Rectal smooth muscle tissue (tissue), 1 donor: ENCODE measurements around the gene ARHGAP31.

Source experiments
- H3K27ac ChIP-seq: one replicate; pipeline ENCODE4 v1.7.0; 2013; ENCODE audit warnings: low read depth, low read length, inconsistent platforms
- H3K27me3 ChIP-seq: one replicate; pipeline ENCODE4 v1.7.0; 2013; ENCODE audit warnings: low read length; ENCODE audit not compliant: control insufficient read depth, insufficient read depth
- H3K36me3 ChIP-seq: one replicate; pipeline ENCODE4 v1.7.0; 2013; ENCODE audit warnings: low read length; ENCODE audit not compliant: control insufficient read depth, insufficient read depth
- H3K4me1 ChIP-seq: one replicate; pipeline ENCODE4 v1.7.0; 2013; ENCODE audit warnings: low read length; ENCODE audit not compliant: control insufficient read depth, insufficient read depth
- H3K4me3 ChIP-seq: one replicate; pipeline ENCODE4 v1.7.0; 2013; ENCODE audit warnings: low read length
- H3K9ac ChIP-seq: one replicate; pipeline ENCODE4 v1.7.0; 2013; ENCODE audit warnings: low read length

The ARHGAP31 gene

GRCh38 chr3:119395923-119396358 lies 101.8 kb downstream of the ARHGAP31 start:
- Histone ChIP-seq H3K27ac (no peak overlapping the region), H3K4me1 (no peaks in the 10 kb centered on the region), H3K27me3 (no peaks in the 10 kb centered on the region), H3K36me3 (peaks cover 2% of the 10 kb centered on the region), H3K4me3 (no peak overlapping the region), H3K9ac (no peak overlapping the region)

- Histone ChIP-seq H3K9ac (no peak overlapping the region), H3K4me1 (no peaks in the 10 kb centered on the region), H3K4me3 (no peak overlapping the region), H3K27me3 (no peaks in the 10 kb centered on the region), H3K36me3 (peaks cover 2% of the 10 kb centered on the region), H3K27ac (no peak overlapping the region)
Measured at GRCh38 chr3:119396870-119397269, 102.7 kb downstream of the ARHGAP31 start.

- Histone ChIP-seq H3K27ac (no peak overlapping the region), H3K36me3 (peaks cover 8% of the 10 kb centered on the region)
Measured at GRCh38 chr3:119400466-119400865, 106.3 kb downstream of the ARHGAP31 start.

GRCh38 chr3:119401069-119401468 lies 106.9 kb downstream of the ARHGAP31 start:
- Histone ChIP-seq H3K4me1 (no peaks in the 10 kb centered on the region), H3K4me3 (no peak overlapping the region), H3K27ac (no peak overlapping the region), H3K9ac (no peak overlapping the region), H3K36me3 (peaks cover 8% of the 10 kb centered on the region), H3K27me3 (no peaks in the 10 kb centered on the region)

More at GRCh38 chr3:119400466-119400865, 106.3 kb downstream of the ARHGAP31 start:
- no peaks in the 10 kb centered on the region for H3K27me3 ChIP-seq
- H3K4me1 ChIP-seq, result no peaks in the 10 kb centered on the region
- no peak overlapping the region for H3K4me3 ChIP-seq
- H3K9ac ChIP-seq, result no peak overlapping the region

GRCh38 chr3:119401503-119402440 lies 107.6 kb downstream of the ARHGAP31 start:
- peaks cover 8% of the 10 kb centered on the region for H3K36me3 ChIP-seq
- no peak overlapping the region for H3K27ac ChIP-seq

GRCh38 chr3:119402791-119403190 lies 108.6 kb downstream of the ARHGAP31 start:
- peaks cover 8% of the 10 kb centered on the region for H3K36me3 ChIP-seq
- no peaks in the 10 kb centered on the region for H3K27me3 ChIP-seq
- no peak overlapping the region for H3K27ac ChIP-seq
- no peaks in the 10 kb centered on the region for H3K4me1 ChIP-seq
- H3K4me3 ChIP-seq, result no peak overlapping the region
- H3K9ac ChIP-seq, result no peak overlapping the region

More at GRCh38 chr3:119401503-119402440, 107.6 kb downstream of the ARHGAP31 start:
- Histone ChIP-seq H3K27me3 (no peaks in the 10 kb centered on the region), H3K4me1 (no peaks in the 10 kb centered on the region), H3K9ac (no peak overlapping the region), H3K4me3 (no peak overlapping the region)

- Histone ChIP-seq H3K4me3 (no peak overlapping the region), H3K27ac (no peak overlapping the region), H3K4me1 (no peaks in the 10 kb centered on the region), H3K9ac (no peak overlapping the region), H3K36me3 (peaks cover 8% of the 10 kb centered on the region), H3K27me3 (no peaks in the 10 kb centered on the region)
Measured at GRCh38 chr3:119403201-119403600, 109.0 kb downstream of the ARHGAP31 start.

- Histone ChIP-seq H3K36me3 (peaks cover 8% of the 10 kb centered on the region), H3K4me1 (no peaks in the 10 kb centered on the region), H3K9ac (no peak overlapping the region), H3K4me3 (no peak overlapping the region), H3K27ac (no peak overlapping the region), H3K27me3 (no peaks in the 10 kb centered on the region)
Measured at GRCh38 chr3:119405315-119405714, 111.1 kb downstream of the ARHGAP31 start.

- H3K9ac ChIP-seq, result no peak overlapping the region
- no peaks in the 10 kb centered on the region for H3K27me3 ChIP-seq
- peaks cover 5% of the 10 kb centered on the region for H3K36me3 ChIP-seq
- H3K27ac ChIP-seq, result no peak overlapping the region
- H3K4me3 ChIP-seq, result no peak overlapping the region
- no peaks in the 10 kb centered on the region for H3K4me1 ChIP-seq
Measured at GRCh38 chr3:119408243-119408950, 114.2 kb downstream of the ARHGAP31 start.

- H3K36me3 ChIP-seq, result peaks cover 5% of the 10 kb centered on the region
- H3K27me3 ChIP-seq, result no peaks in the 10 kb centered on the region
- no peak overlapping the region for H3K4me3 ChIP-seq
- no peak overlapping the region for H3K9ac ChIP-seq
- H3K27ac ChIP-seq, result no peak overlapping the region
- no peaks in the 10 kb centered on the region for H3K4me1 ChIP-seq
Measured at GRCh38 chr3:119409844-119410243, 115.7 kb downstream of the ARHGAP31 start.

- no peak overlapping the region for H3K9ac ChIP-seq
- no peak overlapping the region for H3K27ac ChIP-seq
- no peak overlapping the region for H3K4me3 ChIP-seq
- peaks cover 5% of the 10 kb centered on the region for H3K36me3 ChIP-seq
- H3K4me1 ChIP-seq, result no peaks in the 10 kb centered on the region
- no peaks in the 10 kb centered on the region for H3K27me3 ChIP-seq
Measured at GRCh38 chr3:119413603-119414280, 119.6 kb downstream of the ARHGAP31 start.

- no peaks in the 10 kb centered on the region for H3K27me3 ChIP-seq
- no peak overlapping the region for H3K4me3 ChIP-seq
- no peaks in the 10 kb centered on the region for H3K36me3 ChIP-seq
- no peaks in the 10 kb centered on the region for H3K4me1 ChIP-seq
- no peak overlapping the region for H3K9ac ChIP-seq
- no peak overlapping the region for H3K27ac ChIP-seq
Measured at GRCh38 chr3:119416873-119417272, 122.7 kb downstream of the ARHGAP31 start.
